Effector CD8-positive, alpha-beta T cell (primary cell): Measurements from ENCODE around the gene OR10V1.
"Not testable (repeated sequence)": the region's sequence is repeated elsewhere in the genome, so short reads cannot be mapped to it uniquely, and the experiment has no call there.

Source experiments
- DNase-seq: peaks from one replicate; lab custom pipeline; 2025; lab: John Stamatoyannopoulos, UW

Gene OR10V1

DNA sequence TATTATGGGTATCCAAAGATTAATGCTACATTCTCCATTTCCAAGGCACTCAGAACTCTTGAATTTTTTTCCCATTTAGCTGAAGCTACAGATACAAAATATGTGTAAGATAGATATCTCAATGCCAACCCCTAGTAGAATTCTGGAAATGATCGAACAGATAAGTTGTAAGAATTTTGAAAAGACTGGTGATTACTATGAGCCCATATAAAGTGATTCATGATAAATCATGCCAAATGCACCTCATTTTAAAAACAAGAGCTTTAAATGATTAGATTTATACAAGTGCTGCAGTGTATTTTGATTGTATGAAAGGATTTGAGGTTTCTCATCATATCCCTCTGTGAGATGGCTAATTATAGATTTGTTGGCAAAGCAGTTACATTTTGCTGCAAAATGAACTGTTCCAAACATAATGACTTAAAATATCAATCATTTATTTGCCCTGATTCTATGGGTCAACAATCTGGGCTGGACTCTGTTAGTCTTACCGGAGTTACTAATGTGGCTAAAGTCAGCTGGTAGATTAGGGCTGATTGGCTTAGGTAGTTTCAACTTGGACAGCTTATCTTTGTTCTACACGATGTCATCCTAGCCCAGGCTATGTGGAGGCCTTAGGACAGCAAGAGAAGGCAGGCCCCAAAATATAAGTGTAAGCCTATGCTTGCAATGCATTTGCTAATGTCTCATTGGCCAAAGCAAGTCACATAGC is 3.4 kb downstream of the OR10V1 start:
- no peak for DNase-seq

DNA sequence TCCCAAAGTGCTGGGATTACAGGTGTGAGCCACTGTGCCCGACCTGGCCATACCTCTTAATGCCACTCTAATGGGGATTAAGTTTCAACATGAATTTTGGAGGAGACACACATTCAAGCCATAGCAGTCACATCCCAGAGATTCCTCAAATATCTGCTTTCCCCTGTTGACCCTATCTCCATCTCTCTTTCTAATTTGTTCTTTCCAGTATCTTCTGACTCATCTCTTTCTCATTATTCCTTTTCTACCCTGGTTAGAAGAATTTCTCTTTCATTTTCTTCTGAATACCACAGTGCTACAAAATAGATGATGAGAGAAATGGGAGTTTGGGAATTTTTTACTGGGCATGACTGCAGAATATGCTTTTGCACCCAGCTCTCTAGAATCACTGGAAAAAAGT is 5.1 kb downstream of the OR10V1 start:
- DNase-seq: no peak

DNA sequence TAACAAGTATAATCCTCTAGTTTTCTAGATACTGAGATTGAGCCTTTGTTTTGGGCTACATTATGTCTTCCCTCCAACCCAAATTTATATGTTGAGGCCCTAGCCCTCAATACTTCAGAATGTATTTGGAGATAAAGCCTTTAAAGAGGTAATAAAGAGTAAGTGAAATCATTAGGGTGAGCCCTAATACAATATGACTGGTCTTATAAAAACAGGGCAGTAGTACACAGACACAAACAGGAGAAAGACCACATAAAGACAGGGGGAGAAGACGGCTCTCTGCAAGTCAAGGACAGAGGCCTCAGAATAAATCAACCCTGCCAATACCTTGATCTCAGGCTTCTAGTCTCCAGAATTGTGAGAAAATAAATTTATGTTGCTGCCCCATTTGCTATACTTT is 6.3 kb downstream of the OR10V1 start:
- DNase-seq: no peak

DNA sequence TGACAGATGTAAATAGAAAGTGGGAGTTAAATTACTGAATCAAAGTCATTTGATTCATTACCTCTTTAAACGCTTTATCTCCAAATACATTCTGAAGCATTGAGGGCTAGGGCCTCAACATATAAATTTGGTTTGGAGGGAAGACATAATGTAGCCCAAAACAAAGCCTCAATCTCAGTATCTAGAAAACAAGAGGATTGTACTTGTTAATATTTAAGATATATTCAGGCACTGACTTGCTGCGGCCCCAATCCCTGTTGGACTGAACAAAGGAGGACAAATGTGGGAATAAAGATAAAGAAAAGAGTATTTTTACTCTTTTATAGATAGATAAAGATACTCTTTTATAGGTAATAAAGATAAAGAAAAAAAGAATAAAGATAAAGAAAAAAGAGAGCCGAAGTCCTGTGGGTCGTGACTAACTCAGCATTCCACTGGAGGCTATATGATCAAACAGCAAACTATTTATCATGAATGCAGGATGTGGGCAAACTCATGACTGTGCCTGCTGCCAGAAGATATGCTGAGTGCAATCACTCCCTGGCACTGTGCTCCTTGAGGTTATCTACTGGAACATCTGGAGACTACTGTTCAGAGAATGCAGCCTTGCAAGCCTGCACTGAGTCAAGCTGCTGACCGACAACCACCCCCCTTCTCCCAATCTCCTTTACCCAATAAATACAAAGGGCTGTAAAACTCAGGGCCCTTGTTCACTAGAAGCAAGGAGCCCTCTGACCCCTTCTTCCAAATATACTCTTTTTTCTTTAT is 6.9 kb downstream of the OR10V1 start:
- no peak for DNase-seq

DNA sequence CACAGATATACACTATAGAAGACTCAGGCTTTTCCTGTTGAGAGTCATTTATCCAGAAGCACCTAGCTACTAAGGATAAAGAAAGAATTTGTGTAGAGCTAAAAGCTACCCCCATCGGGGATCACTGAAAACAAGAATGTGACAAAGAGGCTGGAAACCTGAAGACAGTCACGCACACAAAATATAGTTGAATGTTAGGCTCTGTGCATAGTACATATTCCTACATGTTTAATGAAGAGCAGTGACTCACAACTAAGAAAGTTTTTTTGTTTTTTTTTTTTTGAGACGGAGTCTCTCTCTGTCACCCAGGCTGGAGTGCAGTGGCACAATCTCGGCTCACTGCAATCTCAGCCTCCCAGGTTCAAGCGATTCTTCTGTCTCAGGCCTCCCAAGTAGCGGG is 8.4 kb downstream of the OR10V1 start:
- no peak for DNase-seq

DNA sequence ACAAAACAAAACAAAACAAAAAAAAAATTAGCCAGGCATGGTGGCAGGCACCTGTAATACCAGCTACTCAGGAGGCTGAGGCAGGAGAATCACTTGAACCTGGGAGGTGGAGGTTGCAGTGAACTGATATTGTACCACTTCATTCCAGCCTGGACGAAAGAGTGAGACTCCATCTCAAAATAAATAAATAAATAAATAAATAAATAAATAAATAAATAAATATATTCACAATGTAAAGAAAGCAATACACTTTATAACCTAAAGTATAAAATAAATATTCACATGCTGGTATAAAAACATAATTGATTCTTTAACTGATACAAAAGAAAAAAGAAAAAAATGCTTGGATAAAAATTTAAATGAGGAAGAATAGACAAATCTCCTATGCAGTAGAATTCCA is 10.1 kb downstream of the OR10V1 start:
- not testable (repeated sequence) for DNase-seq

DNA sequence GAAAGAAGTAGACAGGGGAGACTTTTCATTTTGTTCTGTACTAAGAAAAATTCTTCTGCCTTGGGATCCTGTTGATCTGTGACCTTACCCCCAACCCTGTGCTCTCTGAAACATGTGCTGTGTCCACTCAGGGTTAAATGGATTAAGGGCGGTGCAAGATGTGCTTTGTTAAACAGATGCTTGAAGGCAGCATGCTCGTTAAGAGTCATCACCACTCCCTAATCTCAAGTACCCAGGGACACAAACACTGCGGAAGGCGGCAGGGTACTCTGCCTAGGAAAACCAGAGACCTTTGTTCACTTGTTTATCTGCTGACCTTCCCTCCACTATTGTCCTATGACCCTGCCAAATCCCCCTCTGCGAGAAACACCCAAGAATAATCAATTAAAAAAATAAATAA is 13.5 kb downstream of the OR10V1 start:
- not testable (repeated sequence) for DNase-seq

DNA sequence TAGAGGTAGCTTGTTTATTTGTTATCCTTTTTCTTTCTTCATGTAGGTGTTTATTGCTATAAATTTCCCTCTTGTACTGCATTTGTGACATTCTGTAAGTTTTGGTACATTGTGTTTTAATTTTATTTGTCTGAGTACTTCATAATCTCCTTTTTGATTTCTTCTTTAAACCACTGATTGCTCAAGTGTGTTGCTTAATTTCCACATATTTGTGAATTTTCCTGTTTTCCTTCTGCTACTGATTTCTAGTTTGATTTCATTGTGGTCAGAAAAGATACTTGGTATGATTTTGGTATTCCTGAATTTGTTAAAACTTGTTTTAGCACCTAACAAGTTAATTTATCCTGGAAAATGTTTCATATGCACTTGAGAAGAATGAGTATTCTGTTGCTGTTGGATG is 15.1 kb downstream of the OR10V1 start:
- DNase-seq: no peak

DNA sequence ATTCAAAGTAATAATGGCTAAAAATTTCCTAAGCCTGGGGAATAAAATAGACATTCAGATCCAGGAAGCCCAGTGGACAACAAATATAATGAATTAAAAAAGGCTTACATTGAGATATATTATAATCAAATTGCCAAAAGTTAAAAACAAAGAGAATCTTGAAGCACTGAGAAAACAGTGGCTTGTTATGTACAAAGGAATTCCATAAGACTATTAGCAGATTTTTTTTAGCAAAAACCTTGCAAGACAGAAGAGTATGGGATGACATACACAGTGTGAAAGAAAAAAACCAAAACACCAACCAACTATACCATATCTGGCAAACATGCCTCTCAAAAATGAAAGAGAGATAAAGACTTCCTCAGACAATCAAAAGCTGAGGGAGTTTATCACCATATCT is 20.7 kb downstream of the OR10V1 start:
- no peak for DNase-seq

DNA sequence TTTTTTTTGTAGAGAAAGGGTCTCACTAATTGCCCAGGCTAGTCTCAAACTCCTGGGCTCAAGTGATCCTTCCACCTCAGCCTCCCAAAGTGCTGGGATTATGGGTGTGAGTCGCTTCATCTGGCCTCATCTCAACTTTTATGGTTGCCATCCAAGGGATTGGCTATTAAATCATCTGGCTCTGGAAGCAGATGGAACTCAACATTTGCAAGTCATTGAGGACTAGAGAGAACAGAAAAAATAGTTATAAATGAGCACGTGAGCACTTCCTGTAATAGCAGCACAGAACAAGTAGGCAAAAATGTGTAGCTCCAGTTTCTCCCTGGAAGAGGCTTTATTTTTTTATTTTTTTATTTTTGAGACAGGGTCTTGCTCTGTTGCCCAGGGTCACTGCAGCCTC is 22.5 kb downstream of the OR10V1 start:
- DNase-seq: no peak

DNA sequence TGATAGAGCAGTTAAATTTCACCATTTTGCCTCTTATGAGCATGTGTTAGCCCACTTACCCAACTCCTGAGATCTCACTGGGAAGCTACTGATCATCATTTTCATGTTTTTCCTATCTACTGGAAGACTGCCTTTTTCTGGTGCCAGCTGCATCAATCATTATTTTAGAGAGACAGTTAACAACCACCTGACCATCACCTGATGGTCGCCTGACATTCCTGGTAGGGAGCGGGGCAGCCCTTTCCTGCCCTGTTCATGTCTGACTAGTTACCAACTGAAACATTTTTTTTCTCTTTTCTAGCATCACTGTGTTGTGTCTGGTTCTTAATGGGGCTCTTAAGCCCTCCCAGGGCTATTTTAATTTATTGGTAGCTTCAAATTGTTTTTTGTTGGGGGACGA is 24.6 kb downstream of the OR10V1 start:
- no peak for DNase-seq

DNA sequence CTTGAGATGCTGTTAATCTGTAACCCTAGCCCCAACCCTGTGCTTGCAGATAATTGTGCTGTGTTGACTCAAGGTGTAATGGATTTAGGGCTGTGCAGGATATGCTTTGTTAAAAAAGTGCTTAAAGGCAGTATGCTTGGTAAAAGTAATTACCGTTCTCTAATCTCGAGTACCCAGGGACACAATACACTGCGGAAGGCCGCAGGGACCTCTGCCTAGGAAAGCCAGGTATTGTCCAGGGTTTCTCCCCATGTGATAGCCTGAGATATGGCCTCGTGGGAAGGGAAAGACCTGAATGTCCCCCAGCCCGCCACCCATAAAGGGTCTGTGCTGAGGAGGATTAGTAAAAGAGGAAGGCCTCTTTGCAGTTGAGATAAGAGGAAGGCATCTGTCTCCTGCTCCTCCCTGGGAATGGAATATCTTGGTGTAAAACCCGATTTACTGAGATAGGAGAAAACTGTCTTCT is 32.4 kb downstream of the OR10V1 start:
- not testable (repeated sequence) for DNase-seq

DNA sequence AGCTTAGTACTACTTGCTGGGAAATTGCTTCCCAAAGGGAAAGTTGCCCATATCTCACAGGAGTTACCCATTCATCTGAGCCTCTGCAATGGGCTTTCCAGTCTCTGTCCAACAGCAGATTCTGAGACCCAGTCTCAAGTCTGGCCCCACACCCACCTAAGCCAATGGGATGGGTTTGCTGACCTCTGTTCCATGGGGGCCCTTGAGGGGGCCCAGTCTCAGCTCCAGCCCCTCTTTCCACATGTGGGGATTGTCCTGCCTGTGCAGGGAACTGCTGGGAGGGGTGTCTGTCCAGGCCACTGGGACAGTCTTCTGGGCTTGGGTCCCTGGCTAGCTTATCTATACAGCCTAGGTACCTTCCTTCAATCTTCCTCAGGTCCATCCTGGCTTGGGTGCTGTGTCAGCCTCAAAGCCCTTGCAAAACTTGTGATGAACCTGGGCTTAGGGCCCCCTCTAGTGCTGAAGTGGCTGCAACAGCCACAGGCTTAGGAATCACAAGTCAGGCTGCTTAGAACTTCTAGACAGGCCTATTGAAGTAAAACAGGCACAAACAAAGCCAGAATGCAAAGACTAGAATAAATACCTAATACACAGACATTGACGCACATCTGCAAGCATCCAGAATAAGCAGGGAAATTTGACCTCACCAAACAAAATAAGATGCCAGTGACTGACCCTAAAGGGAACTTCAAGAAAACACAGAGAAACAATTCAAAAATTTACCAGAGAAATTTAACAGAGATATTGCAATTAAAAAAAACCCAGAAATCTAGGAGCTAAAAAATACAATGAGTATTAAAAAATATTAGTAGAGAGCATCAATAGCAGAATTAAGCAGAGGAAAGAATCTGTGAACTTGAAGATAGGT is 33.1 kb downstream of the OR10V1 start:
- DNase-seq: peak; percentile 32

DNA sequence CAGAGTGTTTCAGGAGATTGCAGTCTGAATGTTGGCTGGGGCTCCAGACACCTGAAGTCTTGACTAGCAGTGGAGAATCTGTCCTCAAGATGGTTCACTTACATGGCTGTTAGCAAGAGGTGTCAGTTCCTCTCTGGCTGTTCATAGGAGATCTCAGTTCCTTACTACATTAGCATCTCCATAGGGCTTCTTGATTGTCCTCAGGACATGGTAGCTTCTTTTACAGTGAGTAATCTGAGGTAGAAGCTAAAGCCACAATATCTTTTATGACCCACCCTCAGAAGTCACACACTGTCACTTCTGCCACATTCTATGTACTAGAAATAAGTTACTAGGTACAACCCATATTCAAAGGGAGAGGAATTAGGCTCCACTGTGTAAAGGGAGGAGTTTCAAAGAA is 34.3 kb downstream of the OR10V1 start:
- DNase-seq: no peak

DNA sequence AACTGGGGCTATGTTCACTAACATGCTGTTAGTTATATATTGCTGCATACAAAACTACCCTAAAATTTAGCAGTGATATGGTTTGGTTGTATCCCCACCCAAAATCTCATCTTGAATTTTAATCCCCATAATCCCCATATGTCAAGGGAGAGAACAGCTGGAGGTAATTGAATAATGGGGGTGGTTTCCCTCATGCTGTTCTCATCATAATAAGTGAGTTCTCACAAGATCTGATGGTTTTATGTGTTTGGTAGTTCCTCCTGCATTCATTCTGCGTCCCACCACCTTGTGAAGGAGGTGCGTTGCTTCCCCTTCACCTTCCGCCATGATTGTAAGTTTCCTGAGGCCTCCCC is 34.9 kb downstream of the OR10V1 start:
- DNase-seq: no peak

DNA sequence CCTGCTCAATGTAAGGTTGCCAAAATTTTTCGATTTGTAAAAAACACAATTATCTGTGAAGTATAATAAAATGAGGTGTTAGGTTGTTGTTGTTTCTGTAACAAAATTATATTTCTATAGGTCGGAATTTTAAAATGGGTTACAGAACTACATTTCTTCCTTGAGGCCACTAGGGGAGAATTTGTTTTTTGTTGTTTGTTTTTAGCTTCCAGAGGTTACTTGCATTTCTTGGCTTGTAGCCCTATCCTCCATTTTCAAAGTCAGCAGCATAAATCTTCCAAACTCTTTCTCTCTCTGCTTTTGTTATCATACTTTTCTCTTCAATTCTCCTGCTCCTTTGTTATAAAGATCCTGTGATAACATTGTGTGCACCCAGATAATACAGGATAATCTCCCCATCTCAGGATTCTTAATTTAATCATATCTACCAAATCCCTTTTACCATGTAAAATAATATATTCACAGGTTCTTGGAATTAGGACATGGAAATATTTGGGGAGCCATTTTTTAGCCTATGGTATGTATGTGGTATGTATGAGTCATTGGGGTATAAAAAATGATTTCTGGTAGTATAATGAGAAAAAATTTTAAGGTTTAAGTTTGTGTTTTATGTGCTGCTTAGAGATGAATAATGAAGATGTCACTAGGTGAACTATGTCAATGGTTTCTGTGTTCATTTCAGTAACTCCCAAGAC is 35.4 kb downstream of the OR10V1 start:
- no peak for DNase-seq

DNA sequence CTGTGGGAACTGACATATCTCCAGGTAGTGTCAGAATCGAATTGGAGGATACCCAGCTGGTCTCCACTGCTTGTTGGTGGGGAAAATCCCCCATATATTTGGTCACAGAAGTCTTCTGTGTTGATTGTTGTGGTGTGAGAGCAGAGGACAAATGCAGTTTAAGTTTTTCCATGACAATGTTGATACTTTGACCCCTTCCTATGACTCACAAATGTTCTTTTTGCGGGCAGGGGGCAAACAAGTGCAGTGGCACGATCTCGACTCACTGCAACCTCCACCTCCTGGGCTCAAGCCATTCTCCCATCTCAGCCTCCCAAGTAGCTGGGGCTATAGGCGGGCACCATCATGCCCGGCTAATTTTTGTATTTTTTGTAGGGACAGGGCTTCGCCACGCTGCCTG is 37.4 kb downstream of the OR10V1 start:
- DNase-seq: no peak

DNA sequence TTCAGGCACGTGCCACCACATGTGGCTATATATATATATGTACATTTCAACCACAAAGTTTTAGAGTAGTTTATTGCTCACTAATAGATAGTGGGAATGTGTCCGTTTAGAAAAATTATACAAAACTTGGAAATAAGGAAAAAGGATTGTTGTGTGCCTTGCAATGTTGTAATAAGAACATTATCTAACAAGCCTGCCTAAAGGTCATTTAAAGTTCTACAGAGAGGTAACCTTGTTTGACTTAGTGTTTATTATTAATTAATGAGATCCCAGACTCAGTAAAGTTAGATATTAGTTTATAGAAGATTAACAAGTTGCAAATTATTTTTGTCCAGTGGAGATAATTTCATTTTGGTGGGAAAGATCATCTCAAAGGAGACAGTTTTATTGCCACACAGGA is 39.4 kb downstream of the OR10V1 start:
- DNase-seq: no peak

DNA sequence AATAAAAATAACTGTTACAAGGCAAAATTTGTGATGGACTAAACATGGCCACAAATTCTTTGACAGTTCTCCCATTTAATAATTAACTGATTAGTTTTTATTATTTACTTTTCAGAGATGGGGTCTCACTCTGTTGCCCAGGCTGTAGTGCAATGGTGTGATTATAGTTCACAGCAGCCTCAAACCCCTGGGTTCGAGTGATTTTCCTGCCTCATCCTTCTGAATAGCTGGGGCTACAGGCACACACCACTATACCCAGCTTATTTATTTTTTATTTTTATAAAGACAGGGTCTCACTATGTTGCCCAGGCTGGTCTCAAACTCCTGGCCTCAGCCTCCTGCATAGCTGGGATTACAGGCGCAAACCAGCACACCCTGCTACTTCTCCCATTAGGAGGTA is 40.4 kb downstream of the OR10V1 start:
- no peak for DNase-seq

DNA sequence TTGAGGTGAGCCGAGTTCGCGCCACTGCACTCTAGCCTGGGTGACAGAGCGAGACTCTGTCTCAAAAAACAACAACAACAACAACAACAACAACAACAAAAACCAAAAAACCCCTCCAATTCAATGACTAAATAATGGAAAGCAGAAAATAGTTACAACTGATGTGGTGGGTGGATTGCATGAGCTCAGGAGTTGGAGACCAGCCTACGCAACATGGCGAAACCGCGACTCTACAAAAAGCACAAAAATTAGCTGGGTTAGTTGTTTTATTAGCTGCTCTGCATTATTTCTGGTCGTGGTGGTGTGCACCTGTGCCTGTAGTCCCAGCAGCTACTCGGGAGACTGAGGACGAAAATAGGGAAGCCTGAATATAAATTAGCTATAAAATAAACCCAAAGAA is 42.2 kb downstream of the OR10V1 start:
- no peak for DNase-seq

DNA sequence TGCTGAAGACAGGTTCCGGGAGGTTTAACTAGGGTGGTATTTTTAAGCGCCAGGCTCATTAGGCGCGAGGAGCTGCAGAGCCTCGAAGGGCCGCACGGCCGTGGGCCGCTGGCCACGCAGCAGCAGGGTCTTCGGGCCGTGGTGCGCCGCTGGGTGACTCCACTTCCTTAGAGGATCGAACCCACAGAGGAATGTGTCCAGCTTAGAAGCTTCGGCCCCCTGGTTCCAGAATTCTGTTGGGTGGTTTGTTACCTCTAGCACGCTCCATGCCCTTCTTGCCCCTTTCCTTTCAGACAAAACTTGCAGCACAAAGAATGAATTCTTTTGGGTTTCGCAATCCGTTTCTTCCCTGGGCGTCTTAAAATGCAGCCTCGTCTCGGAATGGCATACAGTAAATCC is 44.0 kb downstream of the OR10V1 start:
- DNase-seq: no peak

DNA sequence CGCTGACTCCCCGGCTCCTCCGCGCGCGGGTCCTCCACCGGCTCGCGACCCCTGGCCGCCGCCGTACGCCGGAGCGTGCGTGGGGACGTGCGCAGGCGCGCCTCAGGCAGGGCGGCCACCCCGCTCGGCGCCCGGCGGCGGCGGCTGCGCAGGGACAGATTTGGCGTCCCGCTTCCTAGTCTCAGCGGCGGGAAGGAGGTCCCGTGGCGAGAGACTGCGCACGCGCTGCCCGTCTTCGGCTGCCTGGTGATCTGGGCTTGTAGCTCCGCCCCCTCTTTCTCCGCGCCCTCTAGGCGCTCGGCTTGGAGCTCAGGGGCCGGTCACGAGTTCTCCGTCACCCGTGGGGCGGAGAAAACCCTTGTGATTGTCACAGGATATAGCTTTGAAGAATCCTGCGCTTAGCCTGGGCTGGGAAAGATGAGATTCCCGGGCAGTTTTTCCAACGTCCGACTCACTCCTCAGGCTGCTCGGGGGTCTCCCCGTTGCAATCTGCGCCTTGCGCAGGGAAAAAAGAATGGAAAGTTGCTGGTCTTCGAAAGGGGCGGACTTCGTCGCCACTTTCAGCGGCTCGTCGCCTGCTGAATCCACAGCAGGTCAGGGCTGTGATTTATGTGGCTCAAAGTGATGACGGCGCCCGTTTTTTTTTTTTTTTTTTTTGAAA is 44.6 kb downstream of the OR10V1 start, which contains the start of gene PATL1:
Gene PATL1 (minus strand): TSS at position 88 of the 661 bp plus-strand sequence. CDS start 142 bp downstream, outside the sequence.
- peak; percentile 97 for DNase-seq
